GM18868 (cell line): ENCODE data around the gene FHAD1.
"Not testable (repeated sequence)": the region's sequence is repeated elsewhere in the genome, so short reads cannot be mapped to it uniquely, and the experiment has no call there.

Experiments used
- ATAC-seq: cut with Tn5 transposase; IDR thresholded peaks from one replicate; pipeline ENCODE4 v1.9.1; 2021; ENCODE audit warnings: mild to moderate bottlenecking, moderate library complexity; ENCODE audit not compliant: unreplicated experiment

The FHAD1 gene

DNA sequence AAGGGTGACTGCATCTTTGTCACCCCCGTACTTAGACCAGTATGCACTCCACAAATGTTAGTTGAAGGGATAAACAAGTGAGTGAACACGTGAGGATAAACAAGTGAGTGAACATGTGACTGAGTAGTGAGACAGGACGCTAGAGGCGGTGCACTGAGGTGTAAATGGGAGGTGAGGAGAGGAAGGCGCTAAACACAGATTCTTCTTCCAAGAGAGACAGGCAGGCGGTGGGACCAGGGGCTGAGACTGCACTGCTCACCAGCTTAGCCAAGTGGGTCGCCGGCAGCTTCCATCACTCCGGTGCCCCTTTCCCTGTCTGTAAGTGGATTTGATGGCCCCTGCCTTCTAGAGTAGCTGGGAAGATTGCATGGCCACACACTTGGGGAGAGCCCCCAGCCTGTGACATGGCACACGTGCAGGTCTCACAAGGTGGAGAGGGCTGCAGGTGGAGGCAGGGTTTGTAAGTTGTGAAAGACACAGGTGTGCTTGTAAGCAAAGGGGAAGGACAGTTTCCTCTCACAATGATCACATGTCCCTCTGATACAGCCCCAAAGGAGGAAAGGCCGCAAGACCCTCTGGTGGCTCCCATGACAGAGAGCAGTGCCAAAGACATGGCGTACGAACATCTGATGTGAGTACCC, 115.2 kb downstream of the FHAD1 start:
- ATAC-seq, result no peak

DNA sequence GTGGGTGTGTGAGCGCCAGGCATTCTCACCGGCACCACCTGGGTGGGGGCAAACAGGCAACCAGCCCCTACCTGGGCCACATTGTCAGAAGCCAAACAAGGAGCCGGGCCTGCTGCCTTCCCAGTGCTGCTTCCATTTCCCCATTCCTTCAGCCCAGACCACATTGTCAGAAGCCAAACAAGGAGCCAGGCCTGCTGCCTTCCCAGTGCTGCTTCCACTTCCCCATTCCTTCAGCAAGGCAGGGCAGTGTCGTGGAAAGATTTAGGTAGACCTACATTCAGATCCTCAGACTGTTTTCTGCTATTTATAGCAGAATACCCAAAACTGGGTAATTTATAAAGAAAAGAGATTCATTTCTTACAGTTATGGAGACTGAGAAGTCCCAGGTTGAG, 115.7 kb downstream of the FHAD1 start:
- ATAC-seq, result no peak

DNA sequence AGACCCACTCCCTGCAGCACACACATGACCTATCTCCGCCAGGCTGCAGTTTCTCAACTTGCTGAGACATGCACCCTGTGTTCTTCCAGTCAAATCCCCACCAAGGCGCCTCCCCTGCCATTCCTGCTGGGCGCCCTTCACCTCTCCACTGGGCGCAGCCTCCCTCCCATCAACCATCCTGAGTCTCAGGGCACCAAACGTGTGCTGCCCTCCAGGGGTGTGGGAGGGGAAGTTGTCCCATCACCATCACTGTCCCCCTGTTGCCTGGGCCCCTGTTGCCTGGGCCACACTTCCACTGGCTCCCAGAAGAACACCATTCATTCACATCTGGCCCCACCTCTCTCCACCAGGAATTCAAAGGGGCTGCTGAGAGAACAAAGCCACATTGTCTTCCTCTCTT, 117.7 kb downstream of the FHAD1 start:
- ATAC-seq, result no peak

DNA sequence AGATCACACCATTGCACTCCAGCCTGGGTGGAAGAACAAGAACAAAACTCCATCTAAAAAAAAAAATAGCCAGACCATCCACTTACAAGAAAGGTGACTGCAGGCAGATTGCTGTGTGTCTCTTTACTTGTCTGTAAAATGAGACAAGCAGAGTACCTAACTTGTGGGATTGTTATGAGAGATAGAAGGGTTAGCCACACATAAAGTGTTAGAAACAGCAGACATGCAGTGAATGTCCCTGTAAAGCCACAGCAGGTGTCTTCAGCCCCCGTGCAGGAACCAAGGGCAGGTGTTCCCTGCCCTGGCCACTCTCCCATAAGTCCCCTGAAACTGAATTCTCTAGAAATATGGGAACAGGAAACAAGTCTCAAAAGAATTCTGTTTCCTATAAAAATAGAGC, 121.9 kb downstream of the FHAD1 start:
- ATAC-seq, result no peak

DNA sequence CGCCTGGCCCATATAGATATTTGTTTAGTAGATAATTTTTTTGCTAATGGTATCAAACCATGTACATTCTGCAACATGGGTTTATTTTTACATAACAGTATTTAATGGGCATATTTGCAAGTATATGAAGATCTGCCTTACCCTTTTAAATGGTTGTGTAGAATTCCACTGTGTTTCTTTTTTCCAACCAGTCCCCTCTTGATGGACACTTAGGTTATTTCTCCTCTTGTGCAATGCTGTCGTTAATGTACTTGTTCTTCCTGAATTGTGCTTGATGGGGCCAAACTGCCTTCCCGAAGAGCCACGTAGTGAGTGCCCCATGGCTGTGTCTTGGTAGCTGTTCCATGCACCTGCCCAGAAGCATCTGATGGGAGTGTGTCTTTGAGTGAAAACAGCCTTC, 123.2 kb downstream of the FHAD1 start:
- no peak for ATAC-seq

DNA sequence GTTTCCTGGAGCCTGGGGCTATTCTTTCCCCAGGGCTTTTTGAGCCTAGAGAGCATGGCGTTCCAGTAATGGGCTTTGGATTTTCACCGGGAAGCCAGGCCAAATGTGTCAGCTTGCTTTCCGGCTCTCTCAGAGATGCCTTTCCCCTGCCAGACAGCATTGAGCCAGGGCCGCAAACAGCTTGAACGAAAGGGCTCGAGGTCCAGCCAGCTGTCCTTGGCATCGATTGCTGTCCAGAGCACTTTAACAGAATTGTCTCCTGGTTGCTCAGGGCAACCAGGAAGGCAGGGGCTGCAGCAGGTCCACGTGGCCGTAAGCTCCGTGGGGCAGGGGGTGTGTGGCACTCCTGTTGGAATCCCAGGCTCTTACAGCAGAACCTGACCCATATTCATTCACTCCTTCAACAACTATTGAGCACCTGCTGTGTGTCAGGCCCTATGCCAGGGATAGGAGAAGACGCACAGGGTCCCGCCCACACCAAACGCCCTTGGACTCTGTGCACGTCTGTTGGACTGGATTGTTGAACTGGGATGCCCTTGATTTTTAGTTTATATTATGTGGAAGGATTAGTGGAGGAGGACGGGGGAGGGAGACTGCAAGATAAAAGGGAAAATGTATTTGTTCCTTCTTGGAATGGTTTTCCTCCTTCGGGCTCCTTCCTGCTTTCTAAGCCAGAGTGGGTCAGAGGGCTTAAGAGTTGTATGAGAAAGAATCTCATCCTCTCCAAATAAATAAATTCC, 123.9 kb downstream of the FHAD1 start:
- ATAC-seq, result no peak

DNA sequence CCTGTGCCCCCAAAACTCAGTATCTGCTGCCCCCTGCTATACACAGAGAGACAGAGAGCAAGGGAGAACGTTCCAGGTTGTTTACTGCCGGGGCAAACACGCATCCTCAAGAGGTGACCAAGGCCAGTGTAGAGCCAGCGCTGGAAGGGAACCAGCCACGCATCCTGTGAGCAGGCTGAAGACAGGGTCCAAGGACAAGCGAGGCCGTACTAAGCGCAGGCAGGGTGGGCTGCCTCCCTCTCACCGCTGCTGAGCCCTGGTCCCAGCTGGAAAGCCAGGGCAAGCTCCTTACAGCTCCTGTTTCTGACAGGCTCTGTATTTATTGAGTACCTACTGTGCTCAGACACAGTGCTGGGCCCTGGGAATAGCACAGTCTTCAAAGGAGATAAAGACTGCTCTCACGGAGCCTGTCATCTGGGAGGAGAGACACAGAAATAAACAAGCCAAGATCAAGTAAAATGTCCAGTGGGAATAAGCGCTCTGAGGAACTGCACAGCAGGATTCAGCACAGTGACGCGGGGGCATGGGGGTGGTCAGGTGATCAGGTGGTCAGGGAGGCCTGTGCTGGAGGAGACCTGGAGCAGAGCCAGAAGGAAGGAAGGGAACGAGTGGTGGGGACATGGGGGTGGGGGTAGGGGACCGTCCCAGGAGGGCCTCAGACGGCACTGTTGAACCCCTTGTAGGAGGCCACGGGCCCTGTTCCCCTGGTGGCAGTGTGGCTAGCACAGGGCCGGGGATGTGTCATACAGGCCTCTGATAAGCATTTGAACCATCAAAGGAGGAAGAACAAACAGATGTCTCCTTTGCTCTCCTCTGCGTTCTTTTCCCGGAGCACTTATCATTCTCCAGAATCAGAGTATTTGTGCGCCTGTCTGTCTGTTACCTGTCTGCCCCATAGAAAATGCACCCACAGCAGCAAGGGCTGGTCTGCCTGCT, 124.9 kb downstream of the FHAD1 start:
- no peak for ATAC-seq

DNA sequence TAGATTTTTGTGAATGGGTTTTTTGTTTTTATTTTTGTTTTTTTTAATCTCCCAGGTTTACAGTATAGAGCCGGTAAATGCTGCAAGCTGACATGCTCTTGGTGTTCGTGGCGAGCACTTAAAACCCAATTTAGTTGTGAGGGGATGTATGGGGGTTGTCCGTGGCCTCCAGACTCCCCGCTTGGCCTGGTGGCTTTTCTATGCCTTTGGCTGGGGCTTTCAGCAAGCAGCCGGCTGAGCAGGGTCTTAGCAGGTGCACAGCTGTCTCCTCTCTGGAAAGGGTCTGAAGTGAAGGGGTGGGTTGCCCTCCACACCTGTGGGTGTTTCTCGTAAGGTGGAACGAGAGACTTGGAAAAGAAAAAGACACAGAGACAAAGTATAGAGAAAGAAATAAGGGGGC, 131.7 kb downstream of the FHAD1 start:
- no peak for ATAC-seq

DNA sequence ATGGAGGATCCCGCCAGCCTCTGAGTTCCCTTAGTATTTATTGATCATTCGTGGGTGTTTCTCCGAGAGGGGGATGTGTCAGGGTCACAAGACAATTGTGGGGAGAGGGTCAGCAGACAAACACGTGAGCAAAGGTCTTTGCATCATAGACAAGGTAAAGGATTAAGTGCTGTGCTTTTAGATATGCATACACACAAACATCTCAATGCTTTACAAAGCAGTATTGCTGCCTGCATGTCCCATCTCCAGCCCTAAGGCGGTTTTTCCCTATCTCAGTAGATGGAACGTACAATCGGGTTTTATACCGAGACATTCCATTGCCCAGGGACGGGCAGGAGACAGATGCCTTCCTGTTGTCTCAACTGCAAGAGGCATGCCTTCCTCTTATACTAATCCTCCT, 132.1 kb downstream of the FHAD1 start:
- ATAC-seq, result not testable (repeated sequence)

DNA sequence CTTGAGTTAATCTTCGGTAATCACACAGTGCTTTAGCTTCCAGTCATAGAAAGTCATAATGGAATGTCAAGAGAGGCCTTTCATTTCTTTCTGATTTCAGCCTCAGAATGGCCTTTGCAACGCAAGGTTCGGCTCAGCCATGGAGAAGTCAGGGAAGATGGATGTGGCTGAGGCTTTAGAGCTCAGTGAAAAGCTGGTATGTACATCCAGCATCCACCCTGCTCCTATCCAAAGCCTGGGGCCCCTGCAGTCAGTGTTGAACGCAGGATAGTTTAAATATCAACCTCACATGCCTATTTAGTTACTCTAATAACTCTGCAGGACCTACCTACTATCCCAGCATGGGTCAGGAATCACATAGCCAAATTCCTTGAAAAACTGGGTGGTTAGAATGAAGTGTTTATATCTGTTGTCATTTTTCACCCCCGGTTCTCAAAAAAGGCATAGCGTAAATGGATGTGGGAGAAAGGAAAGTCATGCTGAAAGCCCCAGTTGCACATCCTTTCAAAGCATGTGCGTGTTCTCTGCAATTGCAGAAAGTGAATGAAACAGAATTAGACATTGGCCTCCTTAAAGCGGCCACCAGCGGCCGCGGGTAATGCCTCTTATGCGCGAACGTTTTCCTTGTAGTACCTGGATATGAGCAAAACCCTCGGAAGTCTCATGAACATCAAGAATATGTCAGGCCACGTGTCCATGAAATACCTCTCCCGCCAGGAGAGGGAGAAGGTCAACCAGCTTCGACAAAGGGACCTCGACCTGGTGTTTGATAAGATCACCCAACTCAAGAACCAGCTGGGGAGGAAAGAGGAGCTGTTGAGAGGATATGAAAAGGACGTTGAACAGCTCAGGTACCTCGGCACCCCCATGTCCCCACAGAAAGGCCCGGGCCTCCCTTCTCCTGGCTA, 133.8 kb downstream of the FHAD1 start:
- ATAC-seq, result no peak

DNA sequence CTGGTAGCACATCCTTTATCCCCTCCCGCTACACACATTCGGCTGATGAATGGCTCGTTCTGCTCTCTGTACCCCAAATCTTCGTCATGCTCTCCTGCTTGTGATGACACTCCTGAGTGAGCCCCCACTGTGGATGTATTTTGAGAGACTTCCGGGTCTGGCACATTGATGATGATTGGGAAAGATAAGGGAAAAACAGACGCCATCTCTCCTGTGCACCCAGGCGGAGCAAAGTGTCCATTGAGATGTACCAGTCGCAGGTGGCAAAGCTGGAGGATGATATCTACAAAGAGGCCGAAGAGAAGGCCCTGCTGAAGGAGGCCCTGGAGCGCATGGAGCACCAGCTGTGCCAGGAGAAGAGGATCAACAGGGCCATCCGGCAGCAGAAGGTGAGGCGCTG, 134.8 kb downstream of the FHAD1 start:
- ATAC-seq, result no peak

DNA sequence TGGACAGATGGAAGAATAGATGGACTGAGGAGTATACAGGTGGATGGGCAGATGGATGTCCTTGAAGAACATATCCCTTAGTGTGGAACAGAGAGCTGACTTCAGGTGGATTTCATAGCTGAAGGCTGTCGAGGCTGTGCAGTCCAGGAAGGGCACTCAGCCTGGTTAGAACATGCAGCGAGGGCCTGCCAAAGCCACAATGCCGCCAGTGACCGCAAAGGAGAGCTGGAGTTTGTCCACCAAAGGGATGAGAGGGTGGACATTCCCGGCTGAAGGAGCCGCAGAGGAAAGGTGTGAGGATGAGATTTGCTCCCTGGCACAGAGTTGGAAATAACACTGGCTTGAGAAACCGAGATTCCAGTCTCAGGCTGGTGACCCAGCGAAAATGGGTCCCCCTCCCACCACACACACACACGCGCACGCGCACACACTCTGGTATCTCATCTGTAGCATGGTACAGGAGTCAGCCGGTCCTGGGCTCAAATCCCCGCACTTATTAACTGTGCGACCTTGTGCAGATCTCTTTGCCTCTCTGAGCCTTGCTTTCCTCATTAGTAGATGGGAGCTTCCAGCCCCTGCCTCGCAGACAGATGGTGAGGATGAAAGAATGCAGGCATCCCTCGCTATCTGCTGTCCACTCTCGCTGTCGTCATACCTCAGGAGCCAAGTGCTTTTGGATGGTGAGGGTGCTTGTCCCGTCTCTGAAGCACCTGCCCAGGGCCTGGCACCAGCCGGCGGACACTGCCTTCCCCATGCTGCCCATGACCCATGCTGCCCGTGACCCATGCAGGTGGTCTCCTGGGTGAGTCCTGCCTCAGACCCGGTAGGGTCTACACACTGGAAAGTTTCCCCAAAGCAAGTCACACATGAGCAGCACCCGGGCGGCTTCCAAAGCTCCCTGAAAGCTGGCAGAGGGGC, 135.8 kb downstream of the FHAD1 start:
- no peak for ATAC-seq

DNA sequence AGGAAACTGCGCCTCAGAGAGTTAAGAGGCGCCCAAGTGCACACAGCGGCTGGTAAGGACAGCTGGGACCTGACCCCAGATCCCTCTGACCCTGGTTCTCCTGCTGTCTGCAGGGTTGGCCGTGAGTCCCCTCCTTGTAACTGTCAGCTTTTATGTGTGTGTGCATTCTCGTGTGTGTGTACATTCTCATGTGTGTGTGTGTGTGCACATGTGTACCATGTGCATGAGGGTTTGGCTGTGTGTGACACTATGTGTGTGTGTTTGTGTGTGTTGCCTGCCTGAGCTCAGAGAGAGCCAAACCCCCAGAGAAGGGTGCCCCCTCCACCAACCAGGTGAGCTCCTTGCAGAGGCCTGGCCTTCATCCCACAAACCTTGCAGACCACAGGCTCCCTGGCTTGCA, 136.8 kb downstream of the FHAD1 start:
- no peak for ATAC-seq

DNA sequence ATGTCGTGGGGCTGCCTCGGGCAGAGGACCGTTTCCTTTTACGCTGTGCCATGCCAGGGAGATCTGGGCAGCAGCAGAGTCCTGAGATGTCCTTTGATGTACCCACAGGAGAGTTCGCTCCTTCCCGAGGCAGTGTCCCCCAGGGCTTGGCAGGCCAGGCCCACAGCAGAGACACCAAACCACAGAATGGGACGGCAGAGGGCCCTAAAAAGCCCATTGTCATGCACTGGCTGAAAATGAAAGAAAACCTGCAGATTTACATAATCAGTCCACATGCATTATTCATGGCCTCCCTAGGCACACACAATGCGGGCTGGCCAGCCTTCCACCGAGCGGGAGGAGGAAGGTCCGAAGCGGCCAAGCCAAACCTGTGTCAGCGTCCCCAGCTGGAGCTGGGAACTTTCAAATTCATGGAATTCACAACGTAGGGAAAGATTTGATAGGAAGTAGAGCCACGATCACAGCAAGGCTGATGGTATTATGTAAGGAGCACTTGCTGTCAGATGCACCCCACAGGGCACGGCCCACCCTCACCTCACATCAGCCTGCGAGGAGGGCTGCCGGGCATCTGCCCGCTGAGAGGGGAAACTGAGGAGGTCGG, 137.4 kb downstream of the FHAD1 start:
- no peak for ATAC-seq

DNA sequence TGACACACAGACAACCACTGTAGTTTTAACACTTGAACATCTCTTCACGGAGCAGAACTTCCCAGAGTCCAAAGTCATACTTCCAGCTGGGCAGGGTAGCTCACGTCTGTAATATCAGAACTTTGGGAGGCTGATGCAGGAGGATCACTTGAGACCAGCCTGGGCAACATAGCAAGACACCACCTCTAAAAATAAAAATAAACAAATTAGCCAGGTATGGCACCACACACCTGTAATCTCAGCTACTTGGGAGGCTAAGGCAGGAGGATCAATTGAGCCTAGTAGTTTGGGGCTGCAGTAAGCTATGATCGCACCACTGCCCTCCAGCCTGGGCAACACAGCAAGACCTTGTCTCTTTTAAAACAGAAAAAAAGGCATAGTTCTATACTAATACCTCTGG, 138.4 kb downstream of the FHAD1 start:
- no peak for ATAC-seq

DNA sequence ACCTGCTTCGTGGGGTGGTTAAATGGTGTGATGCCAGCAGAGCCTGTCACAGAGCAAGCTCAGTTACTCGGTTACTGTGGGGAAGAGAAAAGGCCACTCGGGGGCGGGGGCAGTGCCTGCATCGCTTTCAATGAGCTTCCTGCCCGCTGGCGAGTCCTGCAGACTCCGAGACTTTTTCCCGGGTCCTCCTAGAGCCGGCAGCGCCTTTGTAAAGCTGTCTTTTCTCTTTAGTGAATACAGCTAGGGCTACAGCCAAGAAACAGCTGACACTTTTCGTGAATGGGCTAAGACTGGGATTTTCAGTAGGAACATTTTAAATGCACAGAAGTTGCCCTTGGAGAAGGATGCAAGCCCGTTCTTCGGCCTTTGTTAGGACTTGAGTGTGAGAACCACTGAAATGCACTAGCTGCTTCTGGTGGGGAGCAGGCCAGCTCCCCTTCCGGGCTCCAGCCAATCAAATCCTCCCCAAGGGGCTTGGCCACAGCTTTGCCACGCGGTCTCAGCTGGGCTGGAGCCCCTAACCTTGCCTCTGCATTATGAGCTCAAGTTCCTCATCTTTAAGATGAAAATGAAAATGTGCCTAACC, 139.2 kb downstream of the FHAD1 start:
- ATAC-seq, result no peak

DNA sequence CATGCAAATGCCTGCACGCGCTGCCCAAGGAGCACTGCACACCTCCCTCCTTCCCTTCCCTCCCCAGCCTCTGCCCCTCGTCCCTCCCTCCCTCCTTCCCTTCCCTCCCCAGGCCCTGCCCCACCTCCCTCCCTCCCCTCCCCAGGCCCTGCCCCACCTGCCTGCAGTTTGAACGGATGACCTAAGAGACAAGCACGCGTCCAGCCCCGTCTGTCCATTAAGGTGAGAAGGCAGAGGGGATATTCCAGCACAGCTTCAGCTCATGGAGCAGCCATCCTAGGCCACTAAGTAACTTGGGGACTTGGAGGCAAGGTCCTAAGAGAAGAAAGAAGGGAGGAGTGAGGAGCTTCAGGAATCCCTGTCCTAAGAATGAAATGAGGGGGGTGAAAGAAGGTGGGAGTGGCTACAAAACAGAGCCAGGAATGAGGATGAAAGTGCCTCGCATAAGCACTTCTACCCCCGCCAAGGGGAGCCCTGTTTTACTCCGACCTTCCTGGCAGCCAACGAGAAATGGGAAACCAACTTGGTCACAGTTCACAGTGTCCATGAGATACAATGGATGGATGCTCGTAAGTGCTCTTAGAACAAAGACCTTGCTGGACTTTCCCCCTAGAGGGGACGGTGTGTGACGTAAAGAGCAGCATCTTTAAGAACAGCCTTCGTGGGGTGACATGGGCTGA, 141.3 kb downstream of the FHAD1 start:
- no peak for ATAC-seq

DNA sequence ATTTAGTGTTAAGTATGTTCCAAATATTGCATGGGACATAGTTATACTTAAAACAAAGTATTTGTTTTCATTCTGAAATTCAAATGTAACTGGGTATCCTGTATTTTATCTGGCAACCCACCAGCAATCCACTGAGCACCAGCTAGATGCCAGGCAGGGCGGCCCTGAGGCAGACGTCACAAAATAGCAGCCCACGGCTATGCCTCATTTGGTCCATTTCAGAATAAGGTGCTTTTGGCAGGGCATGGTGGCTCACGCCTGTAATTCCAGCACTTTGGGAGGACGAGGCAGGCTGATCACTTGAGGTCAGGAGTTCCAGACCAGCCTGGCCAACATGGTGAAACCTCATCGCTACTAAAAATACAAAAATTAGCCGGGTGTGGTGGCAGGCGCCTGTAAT, 142.8 kb downstream of the FHAD1 start:
- ATAC-seq, result not testable (repeated sequence)
